GM21367 (cell line): ENCODE results near the gene MOGAT2.
"Not testable (repeated sequence)": the region's sequence is repeated elsewhere in the genome, so short reads cannot be mapped to it uniquely, and the experiment has no call there.

ENCODE experiments used
- ATAC-seq: cut with Tn5 transposase; IDR thresholded peaks from one replicate; pipeline ENCODE4 v1.9.1; 2021; ENCODE audit not compliant: unreplicated experiment

The MOGAT2 gene

GRCh38 chr11:75754933-75755332 is 37.3 kb downstream of the MOGAT2 start:
- not testable (repeated sequence) for ATAC-seq

GRCh38 chr11:75757651-75758050 is 40.0 kb downstream of the MOGAT2 start:
- no peak for ATAC-seq

- no peak for ATAC-seq
Measured at GRCh38 chr11:75759832-75760231, 42.2 kb downstream of the MOGAT2 start.

- ATAC-seq = no peak
Measured at GRCh38 chr11:75760243-75760642, 42.6 kb downstream of the MOGAT2 start.

- ATAC-seq = no peak
Measured at GRCh38 chr11:75760710-75761493, 43.3 kb downstream of the MOGAT2 start.

- no peak for ATAC-seq
Measured at GRCh38 chr11:75762158-75762557, 44.5 kb downstream of the MOGAT2 start.

- no peak for ATAC-seq
Measured at GRCh38 chr11:75762885-75763284, 45.2 kb downstream of the MOGAT2 start.

DNA sequence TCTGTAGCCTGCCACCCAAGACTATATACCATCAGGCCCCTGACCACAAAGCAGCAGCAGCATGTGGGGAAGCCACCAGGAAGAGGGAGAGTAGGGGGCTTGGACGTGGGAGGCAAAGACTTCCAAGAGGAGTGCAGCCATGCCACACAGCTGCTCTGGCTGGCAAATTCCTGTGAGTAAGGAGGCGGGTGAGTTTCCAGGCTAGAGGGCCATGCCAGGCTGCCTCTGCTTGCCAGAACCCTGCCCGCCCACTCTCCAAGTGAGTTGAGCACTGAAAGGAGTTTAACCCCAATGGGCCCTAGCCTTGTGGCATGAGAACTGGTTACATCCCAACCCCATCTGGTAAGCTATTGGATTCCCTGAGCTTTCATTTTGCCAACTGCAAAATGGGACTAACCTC is 46.2 kb downstream of the MOGAT2 start:
- no peak for ATAC-seq

GRCh38 chr11:75765116-75765515 is 47.5 kb downstream of the MOGAT2 start:
- ATAC-seq = no peak

DNA sequence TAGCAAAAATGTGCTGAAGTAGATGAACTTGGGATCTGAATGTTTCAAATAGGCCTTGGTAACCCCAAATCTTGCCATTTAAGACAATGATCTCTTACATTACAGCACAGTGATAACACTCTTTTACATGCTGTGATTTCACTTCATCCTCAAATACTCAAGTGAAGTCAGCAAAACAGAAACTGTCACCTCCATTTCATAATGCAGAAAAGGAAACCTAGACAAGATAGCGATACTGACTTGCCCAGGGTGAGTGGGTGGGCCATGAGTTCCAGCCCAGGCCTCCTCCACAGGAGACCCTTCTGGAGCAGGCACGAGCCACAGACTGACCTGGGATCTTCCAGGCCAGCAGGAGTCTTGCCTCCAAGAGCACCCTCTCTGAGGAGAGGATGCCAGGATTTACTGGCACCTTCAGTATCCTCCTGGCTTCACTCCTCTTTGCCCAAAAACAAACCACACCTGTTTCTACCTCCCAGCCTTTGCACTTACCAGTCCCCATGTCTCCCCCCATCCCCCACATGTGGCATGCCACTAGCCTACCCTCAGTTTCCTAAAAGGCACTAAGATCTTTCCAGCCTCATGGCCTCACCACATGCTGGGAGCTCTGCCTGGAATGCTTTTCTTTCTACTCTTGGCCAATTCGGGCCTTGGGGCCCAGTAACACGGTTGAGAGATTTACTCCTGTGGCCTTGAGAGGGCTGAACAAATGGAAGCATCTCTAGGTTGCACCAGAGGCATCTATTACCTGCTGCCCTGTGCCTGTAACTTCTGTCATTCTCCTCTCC is 49.0 kb downstream of the MOGAT2 start:
- no peak for ATAC-seq

- ATAC-seq = no peak
Measured at GRCh38 chr11:75767228-75767572, 49.6 kb downstream of the MOGAT2 start.

DNA sequence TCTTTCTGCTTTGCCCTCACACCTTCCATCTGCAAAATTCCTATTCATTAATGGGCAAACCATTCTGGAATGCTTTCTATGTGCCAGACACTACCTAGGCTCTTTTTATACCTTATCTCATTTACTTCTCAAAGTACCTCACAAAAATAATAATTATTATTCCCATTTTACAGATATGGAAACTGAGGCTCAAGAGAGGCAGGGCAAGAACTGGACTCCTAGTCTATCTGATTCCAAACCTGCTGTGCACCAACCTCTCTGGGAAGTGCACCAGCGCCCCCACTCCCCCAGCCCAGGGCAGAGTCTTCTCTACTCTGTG is 50.1 kb downstream of the MOGAT2 start:
- ATAC-seq = no peak

GRCh38 chr11:75768112-75768908 is 50.7 kb downstream of the MOGAT2 start, which contains the start of gene DGAT2:
Gene DGAT2 (plus strand): TSS chr11:75768778. CDS start chr11:75768992, 214 bp downstream.
- peak; percentile 67 for ATAC-seq

DNA sequence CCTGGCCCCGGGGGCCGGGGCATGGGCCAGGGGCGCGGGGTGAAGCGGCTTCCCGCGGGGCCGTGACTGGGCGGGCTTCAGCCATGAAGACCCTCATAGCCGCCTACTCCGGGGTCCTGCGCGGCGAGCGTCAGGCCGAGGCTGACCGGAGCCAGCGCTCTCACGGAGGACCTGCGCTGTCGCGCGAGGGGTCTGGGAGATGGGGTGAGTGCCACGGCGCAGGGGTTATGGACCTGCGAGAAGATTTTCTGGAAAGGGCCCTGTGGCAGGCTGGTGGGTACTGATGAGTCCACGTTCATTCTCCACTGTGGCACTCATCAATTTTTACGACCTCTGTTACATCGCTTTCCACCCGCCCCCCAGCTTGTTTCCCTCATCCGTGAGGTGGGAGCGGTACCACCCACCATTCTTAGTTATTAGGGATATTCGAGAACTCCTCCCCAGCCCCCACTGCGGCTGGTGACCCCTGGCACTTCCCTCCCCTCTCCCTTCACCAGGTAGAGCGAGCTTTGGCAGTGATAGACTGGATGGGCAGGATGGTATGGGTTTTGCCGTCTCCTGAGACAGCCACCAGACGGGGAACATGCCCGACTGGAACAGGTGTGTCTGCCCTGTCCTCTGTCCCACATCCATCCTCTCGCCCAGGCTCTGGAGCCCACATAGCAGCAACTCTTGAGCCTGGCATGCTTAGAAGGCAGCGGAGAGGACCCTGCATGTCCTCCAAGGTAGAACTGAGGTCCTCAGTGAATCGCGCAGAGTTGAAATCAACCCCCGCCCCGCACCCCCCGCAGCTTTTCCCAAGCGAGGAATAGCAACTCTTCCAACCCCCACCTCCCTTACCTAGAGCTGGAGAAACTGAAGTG is 51.5 kb downstream of the MOGAT2 start:
- ATAC-seq = no peak

DNA sequence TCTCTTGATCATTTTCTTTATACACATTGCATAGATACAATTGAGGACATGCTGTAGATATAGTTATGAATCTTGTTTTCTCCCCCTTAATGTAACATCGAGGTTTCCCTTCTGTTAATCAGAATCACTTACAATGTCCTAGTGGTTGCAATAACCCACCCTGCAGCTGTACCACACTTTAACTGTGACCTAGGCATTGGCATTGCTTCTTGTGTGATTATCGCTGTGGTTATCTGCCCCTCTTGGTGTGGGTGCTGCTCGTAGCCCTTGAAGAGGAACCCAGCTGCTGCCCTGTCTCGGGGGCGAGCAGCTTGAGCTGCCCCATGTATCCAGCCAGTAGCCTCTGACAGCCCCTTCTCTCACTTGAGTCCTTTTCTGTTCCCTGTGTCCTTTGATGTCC is 52.5 kb downstream of the MOGAT2 start:
- no peak for ATAC-seq

DNA sequence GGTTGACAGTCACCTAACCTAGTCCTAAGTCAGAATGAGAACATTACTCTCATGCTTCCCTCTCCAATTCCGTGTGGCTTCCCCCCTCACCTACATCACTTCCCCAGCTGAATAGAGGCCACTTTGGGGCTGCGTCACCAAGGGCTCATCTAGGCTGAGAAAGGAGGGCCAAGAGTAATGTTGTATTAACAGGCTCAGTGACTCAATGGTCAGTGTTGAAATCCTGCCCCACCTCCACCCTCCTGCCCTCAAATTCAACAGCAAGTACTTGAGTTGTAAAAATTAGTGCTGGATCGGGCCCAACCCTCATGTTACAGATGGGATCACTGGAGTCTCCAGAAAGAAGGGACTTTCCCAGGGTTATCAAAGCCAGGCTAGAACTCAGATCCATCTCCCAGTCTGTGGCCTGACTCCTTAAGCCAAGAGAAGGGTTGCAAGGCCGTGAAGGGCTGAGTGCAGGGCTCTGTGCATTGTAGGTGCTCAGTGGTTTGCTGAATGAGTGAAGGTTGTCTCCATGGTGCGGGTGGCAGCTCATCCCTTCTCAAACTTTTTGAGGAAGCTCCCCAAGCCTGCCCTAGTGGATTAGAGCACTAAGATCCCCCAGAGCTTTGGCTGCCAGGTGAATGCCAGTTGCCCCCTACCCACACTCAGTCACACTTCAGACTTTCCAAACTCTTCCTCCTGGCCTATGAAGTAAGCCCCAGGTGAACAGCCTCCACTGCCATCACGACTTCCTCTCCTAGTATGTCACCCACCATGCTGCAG is 54.2 kb downstream of the MOGAT2 start:
- no peak for ATAC-seq

DNA sequence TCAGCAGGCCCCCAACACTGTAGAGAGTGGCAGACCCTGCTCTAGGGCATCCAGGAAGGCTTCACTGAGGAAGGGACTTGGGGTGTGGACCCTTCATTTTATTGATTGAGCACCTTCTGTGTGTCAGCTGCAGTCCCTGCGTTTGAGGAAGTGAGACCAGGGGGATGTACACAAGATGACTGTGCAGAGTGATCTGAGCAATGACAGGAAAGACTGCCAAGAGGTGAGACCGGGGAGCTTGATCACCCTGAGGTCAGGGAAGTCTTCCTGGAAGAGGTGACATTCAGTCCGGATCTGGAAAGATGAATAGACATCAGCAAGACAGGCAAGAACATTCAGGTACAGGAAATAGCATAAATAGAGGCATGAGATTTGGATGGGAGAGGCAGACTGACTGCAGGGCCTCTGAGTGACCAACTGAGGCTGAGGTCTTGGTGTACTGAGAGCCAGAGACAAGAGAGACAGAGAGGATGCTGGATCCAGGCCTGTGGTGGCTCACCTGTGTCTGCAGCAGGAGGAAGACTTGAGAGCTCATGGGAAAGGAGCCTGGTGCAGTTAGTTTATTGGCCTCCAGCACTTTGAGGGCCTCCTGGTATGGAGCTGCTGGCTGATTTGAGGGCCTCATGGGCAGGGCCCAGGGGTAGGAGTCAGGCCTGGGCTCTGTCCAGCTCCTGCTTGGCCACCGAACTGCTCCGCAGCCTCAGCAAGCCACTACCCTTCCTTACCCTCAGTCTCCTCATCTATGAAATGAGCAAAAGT is 56.1 kb downstream of the MOGAT2 start:
- peak; percentile 79 for ATAC-seq

DNA sequence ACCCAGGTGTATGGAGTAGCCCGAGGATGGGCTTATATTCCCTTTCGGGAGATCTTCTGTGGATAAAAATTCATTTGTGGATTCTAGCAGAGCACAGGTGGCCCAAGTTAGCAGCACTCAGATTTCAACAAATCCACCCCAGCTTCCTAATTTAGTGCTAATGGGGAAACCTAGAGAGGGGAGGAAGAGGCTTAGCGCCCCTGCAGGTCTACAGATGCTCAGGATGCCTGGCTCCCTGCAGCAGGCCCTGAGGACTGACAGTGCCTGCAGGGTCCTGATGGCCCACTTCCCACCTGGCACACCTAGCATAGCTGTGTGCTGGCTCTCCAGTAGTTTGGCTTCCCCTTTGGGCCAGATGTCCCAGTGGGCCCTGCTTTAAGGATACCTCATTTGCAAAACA is 57.4 kb downstream of the MOGAT2 start:
- ATAC-seq = no peak

DNA sequence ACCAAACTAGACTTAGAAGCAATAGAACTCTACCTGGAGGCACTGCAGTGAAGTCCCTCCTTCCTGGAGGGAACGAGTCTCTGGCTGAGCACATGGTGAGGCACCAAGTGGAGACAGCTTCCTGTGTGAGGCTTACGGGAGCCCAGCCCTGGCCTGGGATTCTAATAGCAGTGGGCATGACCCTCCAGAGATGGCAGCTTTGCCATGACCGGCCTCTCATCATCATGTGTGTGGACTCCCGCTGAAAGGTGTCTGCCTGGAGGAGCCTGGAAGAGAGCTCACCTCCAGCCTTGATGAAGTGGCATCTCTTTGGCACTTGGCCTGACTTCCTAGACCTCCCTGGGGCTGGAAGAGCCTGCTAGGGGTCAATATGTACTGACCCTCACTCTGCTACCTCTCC is 58.9 kb downstream of the MOGAT2 start:
- ATAC-seq = no peak
